A673 (cell line): ENCODE results near the gene MPRIP.

Experiments
- EZH2 ChIP-seq: fragments of 200-600 bp; sonication (generic); IDR thresholded peaks from 2 replicates; pipeline ENCODE4 v1.6.1; 2017; ENCODE audit warnings: borderline replicate concordance, low read depth, mild to moderate bottlenecking, mixed read lengths, antibody characterized with exemption, low read length; ENCODE audit not compliant: poor library complexity, severe bottlenecking
- TF ChIP-seq, protein P1 (sequence below): fragments of 300-800, 200-600 bp; sonication (generic); conservative IDR thresholded peaks from 2 replicates; pipeline ENCODE4 v1.5.1; 2017; ENCODE audit warnings: low read depth, mild to moderate bottlenecking, antibody characterized with exemption, low read length, moderate library complexity, mixed read lengths

- TF ChIP-seq, protein P1, sequence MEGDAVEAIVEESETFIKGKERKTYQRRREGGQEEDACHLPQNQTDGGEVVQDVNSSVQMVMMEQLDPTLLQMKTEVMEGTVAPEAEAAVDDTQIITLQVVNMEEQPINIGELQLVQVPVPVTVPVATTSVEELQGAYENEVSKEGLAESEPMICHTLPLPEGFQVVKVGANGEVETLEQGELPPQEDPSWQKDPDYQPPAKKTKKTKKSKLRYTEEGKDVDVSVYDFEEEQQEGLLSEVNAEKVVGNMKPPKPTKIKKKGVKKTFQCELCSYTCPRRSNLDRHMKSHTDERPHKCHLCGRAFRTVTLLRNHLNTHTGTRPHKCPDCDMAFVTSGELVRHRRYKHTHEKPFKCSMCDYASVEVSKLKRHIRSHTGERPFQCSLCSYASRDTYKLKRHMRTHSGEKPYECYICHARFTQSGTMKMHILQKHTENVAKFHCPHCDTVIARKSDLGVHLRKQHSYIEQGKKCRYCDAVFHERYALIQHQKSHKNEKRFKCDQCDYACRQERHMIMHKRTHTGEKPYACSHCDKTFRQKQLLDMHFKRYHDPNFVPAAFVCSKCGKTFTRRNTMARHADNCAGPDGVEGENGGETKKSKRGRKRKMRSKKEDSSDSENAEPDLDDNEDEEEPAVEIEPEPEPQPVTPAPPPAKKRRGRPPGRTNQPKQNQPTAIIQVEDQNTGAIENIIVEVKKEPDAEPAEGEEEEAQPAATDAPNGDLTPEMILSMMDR = no peak
- no peak for TF ChIP-seq EZH2
These were observed 133.1 kb downstream of the MPRIP start for GRCh38 chr17:17175340-17175739.
